Measurements from ENCODE around the gene SLC39A11.

- TF ChIP-seq POLR2A (IDR thresholded peaks at IDR 0.05) = no peak
- no peak for TF ChIP-seq CTCF (IDR thresholded peaks at IDR 0.05)
- TF ChIP-seq EP300 (IDR thresholded peaks at IDR 0.05) = no peak
- TF ChIP-seq POLR2AphosphoS5 (IDR thresholded peaks at IDR 0.05) = no peak
Measured at GRCh38 chr17:72600934-72601333, 491.6 kb downstream of the SLC39A11 start.
